Ishikawa (cell line): ENCODE data around the gene FDX2.
A peak's percentile ranks its signal among the peaks of the same experiment; 100 is the strongest.

Experiments used
- CEBPB ChIP-seq: IDR thresholded peaks from 2 replicates; pipeline ENCODE4 v1.6.1; 2012
- CREB1 ChIP-seq: IDR thresholded peaks from 2 replicates; pipeline ENCODE4 v1.6.1; 2012; ENCODE audit warnings: low read depth
- EGR1 ChIP-seq: IDR thresholded peaks from 2 replicates; pipeline ENCODE4 v1.6.1; 2012
- EP300 ChIP-seq: IDR thresholded peaks from 2 replicates; pipeline ENCODE4 v1.6.1; 2012; ENCODE audit warnings: borderline replicate concordance
- FOXM1 ChIP-seq: IDR thresholded peaks from 2 replicates; pipeline ENCODE4 v1.6.1; 2012; ENCODE audit warnings: low read depth, borderline replicate concordance
- NFIC ChIP-seq: IDR thresholded peaks from 2 replicates; pipeline ENCODE4 v1.6.1; 2012
- RAD21 ChIP-seq: IDR thresholded peaks from 2 replicates; pipeline ENCODE4 v1.6.1; 2012; ENCODE audit warnings: low read depth
- TAF1 ChIP-seq: IDR thresholded peaks from 2 replicates; pipeline ENCODE4 v1.6.1; 2012; ENCODE audit warnings: low read depth, mild to moderate bottlenecking
- TCF12 ChIP-seq: IDR thresholded peaks from 2 replicates; pipeline ENCODE4 v1.6.1; 2012; ENCODE audit warnings: low read depth
- TEAD4 ChIP-seq: IDR thresholded peaks from 2 replicates; pipeline ENCODE4 v1.6.1; 2012
- YY1 ChIP-seq: IDR thresholded peaks from 2 replicates; pipeline ENCODE4 v1.6.1; 2012; ENCODE audit warnings: low read depth
- ZBTB7A ChIP-seq: IDR thresholded peaks from 2 replicates; pipeline ENCODE4 v1.6.1; 2012; ENCODE audit warnings: low read depth
- TF ChIP-seq, protein P1 (sequence below): IDR thresholded peaks from 2 replicates; pipeline ENCODE4 v1.6.1; 2012; ENCODE audit warnings: low read depth, mild to moderate bottlenecking
- TF ChIP-seq, protein P2 (sequence below): IDR thresholded peaks from 2 replicates; pipeline ENCODE4 v1.6.1; 2012
- TF ChIP-seq, protein P3 (sequence below): IDR thresholded peaks from 2 replicates; pipeline ENCODE4 v1.6.1; 2012

FDX2 gene

DNA sequence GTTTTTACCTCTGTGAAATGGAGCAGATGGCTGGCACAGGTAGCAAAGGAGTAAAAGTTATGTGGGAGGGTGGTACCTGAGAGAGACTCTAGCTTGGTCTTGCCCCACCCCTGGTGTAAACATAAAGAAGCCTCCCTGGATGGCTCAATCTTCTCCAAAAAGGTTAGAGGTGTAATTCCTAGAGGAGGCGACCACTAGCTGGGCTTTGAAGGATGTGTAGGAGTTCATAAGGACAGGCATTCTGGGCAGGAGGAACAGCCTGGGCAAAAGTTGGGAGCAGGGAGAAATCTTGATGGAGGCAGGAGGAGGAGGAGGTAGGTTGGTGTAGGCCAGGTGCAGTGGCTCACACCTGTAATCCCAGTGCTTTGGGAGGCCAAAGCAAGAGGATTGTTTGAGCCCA, 36.9 kb downstream of the FDX2 start:
- TF ChIP-seq CREB1 = no peak
- TF ChIP-seq, protein P1, sequence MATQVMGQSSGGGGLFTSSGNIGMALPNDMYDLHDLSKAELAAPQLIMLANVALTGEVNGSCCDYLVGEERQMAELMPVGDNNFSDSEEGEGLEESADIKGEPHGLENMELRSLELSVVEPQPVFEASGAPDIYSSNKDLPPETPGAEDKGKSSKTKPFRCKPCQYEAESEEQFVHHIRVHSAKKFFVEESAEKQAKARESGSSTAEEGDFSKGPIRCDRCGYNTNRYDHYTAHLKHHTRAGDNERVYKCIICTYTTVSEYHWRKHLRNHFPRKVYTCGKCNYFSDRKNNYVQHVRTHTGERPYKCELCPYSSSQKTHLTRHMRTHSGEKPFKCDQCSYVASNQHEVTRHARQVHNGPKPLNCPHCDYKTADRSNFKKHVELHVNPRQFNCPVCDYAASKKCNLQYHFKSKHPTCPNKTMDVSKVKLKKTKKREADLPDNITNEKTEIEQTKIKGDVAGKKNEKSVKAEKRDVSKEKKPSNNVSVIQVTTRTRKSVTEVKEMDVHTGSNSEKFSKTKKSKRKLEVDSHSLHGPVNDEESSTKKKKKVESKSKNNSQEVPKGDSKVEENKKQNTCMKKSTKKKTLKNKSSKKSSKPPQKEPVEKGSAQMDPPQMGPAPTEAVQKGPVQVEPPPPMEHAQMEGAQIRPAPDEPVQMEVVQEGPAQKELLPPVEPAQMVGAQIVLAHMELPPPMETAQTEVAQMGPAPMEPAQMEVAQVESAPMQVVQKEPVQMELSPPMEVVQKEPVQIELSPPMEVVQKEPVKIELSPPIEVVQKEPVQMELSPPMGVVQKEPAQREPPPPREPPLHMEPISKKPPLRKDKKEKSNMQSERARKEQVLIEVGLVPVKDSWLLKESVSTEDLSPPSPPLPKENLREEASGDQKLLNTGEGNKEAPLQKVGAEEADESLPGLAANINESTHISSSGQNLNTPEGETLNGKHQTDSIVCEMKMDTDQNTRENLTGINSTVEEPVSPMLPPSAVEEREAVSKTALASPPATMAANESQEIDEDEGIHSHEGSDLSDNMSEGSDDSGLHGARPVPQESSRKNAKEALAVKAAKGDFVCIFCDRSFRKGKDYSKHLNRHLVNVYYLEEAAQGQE = no peak
- TF ChIP-seq CEBPB = no peak
- TF ChIP-seq TAF1 = no peak
- TF ChIP-seq YY1 = no peak
- TF ChIP-seq, protein P2, sequence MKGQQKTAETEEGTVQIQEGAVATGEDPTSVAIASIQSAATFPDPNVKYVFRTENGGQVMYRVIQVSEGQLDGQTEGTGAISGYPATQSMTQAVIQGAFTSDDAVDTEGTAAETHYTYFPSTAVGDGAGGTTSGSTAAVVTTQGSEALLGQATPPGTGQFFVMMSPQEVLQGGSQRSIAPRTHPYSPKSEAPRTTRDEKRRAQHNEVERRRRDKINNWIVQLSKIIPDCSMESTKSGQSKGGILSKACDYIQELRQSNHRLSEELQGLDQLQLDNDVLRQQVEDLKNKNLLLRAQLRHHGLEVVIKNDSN = no peak
- TF ChIP-seq, protein P3, sequence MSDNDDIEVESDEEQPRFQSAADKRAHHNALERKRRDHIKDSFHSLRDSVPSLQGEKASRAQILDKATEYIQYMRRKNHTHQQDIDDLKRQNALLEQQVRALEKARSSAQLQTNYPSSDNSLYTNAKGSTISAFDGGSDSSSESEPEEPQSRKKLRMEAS = no peak
- TF ChIP-seq FOXM1 = no peak

DNA sequence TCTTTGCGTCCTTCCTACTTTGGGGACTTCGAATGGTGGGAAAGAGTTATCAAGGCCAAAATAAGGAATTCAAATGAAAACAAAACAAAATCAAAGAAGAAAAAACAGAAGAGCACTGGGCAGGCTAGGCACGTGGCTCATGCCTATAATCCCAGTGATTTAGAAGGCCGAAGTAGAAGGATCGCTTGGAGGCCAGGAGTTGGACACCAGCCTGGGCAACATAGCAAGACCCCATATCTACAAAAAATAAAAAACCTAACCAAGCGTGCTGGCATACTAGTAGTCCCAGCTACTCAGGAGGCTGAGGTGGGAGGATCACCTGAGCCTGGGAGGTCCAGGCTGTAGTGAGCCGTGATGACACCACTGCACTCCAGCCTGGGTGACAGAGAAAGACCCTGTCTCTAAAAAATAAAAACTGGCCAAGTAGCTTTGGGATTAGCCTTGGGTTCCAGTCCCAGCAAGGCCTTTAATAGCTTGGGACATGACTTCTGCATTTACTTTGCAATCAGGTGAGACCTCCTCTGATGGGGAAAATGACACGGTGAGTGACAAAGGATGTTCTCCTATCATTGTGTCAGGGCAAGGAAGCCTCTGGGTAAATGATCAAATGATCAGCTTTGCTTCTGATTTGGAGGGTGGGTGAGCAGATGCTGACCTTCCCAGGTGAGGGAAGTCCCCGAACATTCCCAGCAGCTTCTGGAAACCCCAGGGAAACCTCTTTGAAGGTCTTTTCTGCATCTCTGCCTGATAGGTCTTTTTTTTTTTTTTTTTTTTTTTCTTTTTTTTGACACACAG, 37.8 kb downstream of the FDX2 start:
- TF ChIP-seq FOXM1 (no peak), RAD21 (no peak), ZBTB7A (no peak), TEAD4 (no peak), CREB1 (no peak), TCF12 (no peak), NFIC (no peak), EGR1 (no peak), YY1 (no peak), EP300 (no peak)
- TF ChIP-seq, protein P2 = no peak
- TF ChIP-seq, protein P1 = no peak
- TF ChIP-seq, protein P3 = no peak

DNA sequence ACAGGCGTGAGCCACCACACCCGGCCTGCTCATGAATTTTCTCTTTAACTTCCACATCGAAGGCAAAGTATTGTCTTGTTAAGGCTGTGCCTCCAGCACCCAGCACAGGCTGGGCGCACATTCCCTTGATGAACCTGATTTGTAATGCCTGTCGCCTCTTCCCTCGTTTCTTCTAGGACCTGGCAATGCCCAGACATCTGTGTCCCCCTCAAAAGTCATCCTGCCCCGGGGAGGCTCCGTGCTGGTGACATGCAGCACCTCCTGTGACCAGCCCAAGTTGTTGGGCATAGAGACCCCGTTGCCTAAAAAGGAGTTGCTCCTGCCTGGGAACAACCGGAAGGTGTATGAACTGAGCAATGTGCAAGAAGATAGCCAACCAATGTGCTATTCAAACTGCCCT, 41.2 kb downstream of the FDX2 start:
- TF ChIP-seq EGR1 (no peak), ZBTB7A (no peak)

DNA sequence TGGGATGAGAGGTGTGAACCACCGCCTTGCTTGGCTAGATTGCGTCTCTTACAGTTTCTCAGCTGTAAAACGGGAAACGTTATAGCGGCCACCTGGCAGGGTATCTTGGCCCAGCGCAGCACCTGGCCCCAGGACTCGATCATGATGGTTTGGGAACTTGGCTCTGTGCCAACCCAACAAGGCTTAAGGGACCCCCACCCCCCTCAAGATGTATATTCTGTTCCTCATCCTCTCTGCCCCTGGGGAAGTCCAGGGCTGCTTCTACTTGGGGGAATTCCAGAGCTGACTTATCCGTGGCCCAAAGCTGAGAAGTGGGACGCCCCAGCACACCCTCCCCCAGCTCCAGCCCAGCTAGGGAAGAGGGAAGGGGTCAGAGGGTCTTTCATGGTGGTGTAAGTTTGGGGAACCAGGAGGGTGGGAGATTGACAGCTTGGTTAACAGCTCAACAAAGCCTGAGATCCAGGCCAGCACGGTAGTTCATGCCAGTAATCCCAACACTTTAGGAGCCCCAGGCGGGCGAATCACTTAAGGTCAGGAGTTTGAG, 44.2 kb downstream of the FDX2 start:
- TF ChIP-seq TCF12 (no peak), NFIC (peak; percentile 74)

DNA sequence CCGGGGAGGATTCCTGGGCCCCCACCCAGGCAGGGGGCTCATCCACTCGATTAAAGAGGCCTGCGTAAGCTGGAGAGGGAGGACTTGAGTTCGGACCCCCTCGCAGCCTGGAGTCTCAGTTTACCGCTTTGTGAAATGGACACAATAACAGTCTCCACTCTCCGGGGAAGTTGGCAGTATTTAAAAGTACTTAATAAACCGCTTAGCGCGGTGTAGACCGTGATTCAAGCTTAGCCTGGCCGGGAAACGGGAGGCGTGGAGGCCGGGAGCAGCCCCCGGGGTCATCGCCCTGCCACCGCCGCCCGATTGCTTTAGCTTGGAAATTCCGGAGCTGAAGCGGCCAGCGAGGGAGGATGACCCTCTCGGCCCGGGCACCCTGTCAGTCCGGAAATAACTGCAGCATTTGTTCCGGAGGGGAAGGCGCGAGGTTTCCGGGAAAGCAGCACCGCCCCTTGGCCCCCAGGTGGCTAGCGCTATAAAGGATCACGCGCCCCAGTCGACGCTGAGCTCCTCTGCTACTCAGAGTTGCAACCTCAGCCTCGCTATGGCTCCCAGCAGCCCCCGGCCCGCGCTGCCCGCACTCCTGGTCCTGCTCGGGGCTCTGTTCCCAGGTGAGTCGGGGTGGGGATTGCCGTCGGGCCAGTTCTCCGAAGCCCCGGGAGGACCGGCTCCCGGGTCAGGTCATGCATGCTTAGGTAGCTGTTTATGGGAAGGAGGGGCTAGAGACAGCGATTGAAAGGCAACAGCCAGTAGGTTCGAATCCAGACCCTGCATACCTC, 45.0 kb downstream of the FDX2 start, which contains the start of gene ICAM1:
Gene ICAM1, plus strand, starts transcription at position 505 of the 779 bp plus-strand sequence. Its CDS starts 40 bp downstream, at position 545.
- TF ChIP-seq, protein P3 = peak; percentile 86
- TF ChIP-seq, protein P2 = no peak
- TF ChIP-seq FOXM1 = no peak
- no peak for TF ChIP-seq EGR1
- TF ChIP-seq NFIC = no peak

DNA sequence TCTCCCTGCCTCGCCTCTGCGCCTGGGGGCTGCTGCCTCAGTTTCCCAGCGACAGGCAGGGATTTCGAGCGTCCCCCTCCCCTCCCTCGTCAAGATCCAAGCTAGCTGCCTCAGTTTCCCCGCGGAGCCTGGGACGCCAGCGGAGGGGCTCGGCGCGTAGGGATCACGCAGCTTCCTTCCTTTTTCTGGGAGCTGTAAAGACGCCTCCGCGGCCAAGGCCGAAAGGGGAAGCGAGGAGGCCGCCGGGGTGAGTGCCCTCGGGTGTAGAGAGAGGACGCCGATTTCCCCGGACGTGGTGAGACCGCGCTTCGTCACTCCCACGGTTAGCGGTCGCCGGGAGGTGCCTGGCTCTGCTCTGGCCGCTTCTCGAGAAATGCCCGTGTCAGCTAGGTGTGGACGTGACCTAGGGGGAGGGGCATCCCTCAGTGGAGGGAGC, 45.6 kb downstream of the FDX2 start:
- TF ChIP-seq EP300 = no peak
- TF ChIP-seq NFIC = no peak
- no peak for TF ChIP-seq YY1
- TF ChIP-seq, protein P1 = no peak
- no peak; the same call in 1 of the 2 replicates for TF ChIP-seq ZBTB7A
- no peak for TF ChIP-seq FOXM1
